AG09319 (cell line): ENCODE measurements around the gene MICALL2.

Experiments used
- DNase-seq: peaks from one replicate; pipeline ENCODE4 v3.0.0-alpha.2; 2010; ENCODE audit warnings: low read depth; ENCODE audit errors: extremely low read depth
- TF ChIP-seq, protein P1 (sequence below): IDR thresholded peaks from 2 replicates; pipeline ENCODE4 v1.5.1; 2011; ENCODE audit warnings: low read depth, mild to moderate bottlenecking, inconsistent platforms, low read length, moderate library complexity

Gene MICALL2

DNA sequence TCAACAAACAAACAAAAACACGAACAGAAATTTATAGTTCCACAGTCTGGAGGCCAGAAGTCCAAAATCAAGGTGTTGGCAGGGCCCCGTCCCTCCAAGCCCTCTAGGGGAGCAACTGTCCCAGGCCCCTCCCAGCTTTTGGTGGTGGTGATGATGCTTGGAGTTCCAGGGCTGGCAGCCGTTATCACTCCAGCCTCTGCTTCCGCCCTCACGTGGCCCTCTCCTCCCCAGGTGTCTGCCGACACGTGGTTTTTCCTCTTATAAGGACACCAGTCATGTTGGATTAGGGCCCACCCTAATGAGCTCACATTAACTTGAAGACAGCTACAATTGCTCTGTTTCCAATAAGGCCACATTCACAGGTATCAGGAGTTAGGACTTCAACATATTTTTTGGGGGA lies 49.7 kb downstream of the MICALL2 start:
- no peak for DNase-seq
- TF ChIP-seq, protein P1, sequence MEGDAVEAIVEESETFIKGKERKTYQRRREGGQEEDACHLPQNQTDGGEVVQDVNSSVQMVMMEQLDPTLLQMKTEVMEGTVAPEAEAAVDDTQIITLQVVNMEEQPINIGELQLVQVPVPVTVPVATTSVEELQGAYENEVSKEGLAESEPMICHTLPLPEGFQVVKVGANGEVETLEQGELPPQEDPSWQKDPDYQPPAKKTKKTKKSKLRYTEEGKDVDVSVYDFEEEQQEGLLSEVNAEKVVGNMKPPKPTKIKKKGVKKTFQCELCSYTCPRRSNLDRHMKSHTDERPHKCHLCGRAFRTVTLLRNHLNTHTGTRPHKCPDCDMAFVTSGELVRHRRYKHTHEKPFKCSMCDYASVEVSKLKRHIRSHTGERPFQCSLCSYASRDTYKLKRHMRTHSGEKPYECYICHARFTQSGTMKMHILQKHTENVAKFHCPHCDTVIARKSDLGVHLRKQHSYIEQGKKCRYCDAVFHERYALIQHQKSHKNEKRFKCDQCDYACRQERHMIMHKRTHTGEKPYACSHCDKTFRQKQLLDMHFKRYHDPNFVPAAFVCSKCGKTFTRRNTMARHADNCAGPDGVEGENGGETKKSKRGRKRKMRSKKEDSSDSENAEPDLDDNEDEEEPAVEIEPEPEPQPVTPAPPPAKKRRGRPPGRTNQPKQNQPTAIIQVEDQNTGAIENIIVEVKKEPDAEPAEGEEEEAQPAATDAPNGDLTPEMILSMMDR = no peak

DNA sequence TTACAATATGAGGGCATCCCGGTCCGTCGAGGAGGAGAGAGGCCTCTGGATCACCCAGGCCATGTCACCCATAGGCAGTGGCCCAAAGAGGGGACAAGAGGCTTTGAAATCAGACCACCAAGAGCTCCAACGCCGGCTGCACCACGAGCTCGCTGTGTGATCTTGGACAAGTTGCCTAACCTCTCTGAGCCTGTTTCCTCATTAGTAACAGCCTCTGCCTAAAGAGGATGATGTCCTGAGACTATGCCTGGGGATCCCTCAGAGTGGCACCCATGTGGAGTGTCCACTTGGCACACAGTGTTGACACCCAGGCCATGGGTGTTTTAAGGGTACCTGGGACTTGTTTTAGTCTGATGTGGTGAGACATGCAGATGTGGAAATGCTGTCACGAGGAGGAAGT lies 50.8 kb downstream of the MICALL2 start:
- no peak for DNase-seq
- TF ChIP-seq, protein P1 = no peak

DNA sequence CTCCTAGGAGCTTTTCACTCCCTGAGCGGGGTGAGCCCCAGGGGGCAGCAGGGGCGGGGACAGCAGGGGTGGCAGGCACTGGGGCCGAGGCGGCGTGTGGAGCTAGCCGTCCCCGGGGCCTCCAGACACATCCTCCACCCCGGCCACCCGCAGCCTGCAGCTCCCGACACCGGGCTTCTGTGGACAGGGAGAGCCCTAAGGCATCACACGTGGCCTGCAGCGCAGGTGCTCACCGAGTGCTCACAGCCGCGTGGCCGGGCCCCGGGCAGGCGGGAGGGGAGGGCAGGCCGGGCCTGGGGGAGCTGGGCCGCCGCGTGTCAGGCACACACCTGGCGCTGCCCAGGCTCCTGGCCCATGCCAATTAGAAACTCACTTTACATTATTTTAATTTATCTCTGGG lies 51.4 kb downstream of the MICALL2 start:
- no peak for DNase-seq
- TF ChIP-seq, protein P1 = no peak

DNA sequence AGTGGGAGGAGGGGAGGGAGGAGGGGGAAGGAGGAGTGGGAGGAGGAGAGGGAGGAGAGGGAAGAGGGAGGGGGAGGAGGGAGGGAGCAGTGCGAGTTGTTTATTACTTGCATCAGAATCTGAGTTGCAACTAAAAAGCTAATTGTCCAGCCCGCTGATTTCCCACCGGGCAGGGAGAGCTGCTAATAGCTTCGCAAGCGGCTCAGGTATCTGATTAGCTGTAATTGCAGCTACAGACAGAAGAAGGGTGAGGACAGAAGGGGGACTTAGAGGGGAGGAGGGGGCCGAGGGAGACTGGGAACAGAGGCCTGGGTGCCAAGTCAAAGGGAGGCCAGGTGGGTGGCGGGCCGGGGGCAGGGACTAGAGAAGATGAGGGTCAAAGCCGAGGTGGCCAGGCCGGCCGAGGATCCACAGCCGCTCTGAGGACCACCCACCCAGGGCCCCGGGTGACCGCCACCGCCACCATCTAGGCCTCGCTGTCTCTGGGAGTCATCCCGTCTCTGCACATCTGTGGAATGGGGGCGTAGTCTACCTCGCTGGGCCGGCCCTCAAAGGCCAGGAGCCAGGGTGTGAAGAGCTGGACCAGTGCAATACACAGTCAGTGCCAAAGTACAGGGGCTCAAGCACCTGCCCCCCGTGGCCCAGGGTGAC lies 54.2 kb downstream of the MICALL2 start:
- TF ChIP-seq, protein P1 = no peak
- DNase-seq = no peak

DNA sequence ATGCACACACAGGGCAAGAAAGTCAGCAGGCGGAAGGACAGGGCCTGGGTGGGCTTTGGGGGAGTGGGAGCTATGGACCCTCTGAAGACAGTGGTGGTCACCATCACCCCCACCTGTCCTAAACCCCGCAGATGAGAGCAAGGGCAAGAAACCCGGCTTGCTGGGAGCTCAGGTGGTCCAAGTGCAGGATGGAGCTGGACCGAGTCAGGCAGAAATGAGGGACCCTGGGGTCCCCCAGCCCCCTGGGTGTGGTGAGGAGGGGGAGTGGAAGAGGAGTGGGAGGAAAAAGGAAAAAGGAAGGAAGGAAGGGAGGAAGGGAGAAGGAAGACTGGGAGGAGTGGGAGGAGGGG lies 54.8 kb downstream of the MICALL2 start:
- DNase-seq = no peak
- TF ChIP-seq, protein P1 = no peak

DNA sequence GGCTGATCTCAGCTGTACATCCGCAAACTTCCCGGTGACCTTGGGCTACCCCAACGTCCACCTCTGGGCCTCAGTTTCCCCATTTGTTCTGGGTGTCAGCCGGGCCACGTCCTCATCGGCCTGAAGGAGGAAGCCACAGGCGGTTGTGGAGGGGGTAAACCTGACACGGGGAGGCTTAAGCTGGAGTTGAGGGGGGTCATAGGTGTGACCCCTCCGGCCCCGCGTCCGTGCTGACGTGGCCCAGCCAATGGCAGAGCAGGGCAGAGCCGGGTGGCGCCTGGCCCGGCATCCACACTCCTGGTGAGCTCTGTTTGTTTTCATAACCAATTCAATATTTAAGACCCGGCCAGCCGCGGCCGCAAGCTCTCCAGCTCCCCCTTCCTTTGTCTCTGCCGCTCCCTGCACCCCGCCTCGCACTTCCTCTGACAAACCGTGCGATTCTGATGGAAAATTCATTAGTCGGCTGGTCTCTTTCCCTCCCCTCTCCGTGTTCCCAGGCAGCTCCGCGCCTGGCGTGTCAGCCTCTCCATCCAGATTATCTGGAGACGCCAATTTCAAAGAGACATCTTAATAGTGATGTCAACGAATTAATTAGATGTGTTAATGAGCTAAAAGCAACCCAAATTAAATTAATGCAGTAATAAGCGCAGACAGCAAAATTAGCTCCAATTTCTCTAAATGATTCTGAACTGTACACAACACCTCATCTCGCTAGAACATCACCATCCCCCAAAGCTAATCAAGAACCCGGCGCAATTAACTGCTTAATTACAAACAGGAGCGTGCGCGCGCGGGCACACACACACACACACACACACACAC lies 55.4 kb downstream of the MICALL2 start:
- TF ChIP-seq, protein P1 = peak; percentile 19

More for the DNA sequence above, 55.4 kb downstream of the MICALL2 start:
- DNase-seq = peak; percentile 14
